Fibroblast of lung (primary cell): ENCODE results near the gene LYPD6B.

Experiments used
- CTCF ChIP-seq, 2 donors: IDR thresholded peaks in 1 of 2; conservative IDR thresholded peaks in 1 of 2; 1 replicate in 1 of 2; 2 replicates in 1 of 2; pipeline ENCODE4 v1.5.1; 2011 to 2012; ENCODE audit warnings: low read length in 2 of 2, control low read depth in 1 of 2, inconsistent platforms in 1 of 2, low read depth in 1 of 2, mild to moderate bottlenecking in 1 of 2
- EZH2 ChIP-seq: IDR thresholded peaks from 2 replicates; pipeline ENCODE4 v1.5.1; 2012; ENCODE audit warnings: low read length, control low read depth, mild to moderate bottlenecking; ENCODE audit errors: missing control alignments

- TF ChIP-seq CTCF (conservative IDR thresholded peaks at IDR 0.05 in 1 of 2, IDR thresholded peaks at IDR 0.05 in 1 of 2; ENCODE audit: low read depth in 1 of 2, low read length in 2 of 2) (no peak), EZH2 (no peak)
These were observed 37.4 kb downstream of the LYPD6B start for GRCh38 chr2:149075853-149076252.
